HuH-7.5 (cell line): ENCODE measurements around the gene MNT.
"Not testable (repeated sequence)": the region's sequence is repeated elsewhere in the genome, so short reads cannot be mapped to it uniquely, and the experiment has no call there.

Experiments
- DNase-seq: peaks from one replicate; pipeline ENCODE4 v3.0.0; 2011; ENCODE audit warnings: low spot score

MNT gene

GRCh38 chr17:2400877-2401425 lies at the start of gene MNT:
Gene MNT, minus strand, starts transcription at chr17:2401060. Its CDS starts 348 bp downstream, at chr17:2400712.
- peak; percentile 87 for DNase-seq

GRCh38 chr17:2450016-2450650 lies 49.3 kb upstream of the MNT start:
- DNase-seq = no peak

GRCh38 chr17:2449486-2449885 lies 48.6 kb upstream of the MNT start:
- DNase-seq = no peak

GRCh38 chr17:2447479-2447878 lies 46.6 kb upstream of the MNT start:
- not testable (repeated sequence) for DNase-seq

- DNase-seq = no peak
Observed at GRCh38 chr17:2445638-2446037, 44.8 kb upstream of the MNT start.

- DNase-seq = no peak
Observed at GRCh38 chr17:2444382-2444781, 43.5 kb upstream of the MNT start.

- DNase-seq = no peak
Observed at GRCh38 chr17:2442166-2442565, 41.3 kb upstream of the MNT start.

GRCh38 chr17:2440930-2441329 lies 40.1 kb upstream of the MNT start:
- DNase-seq = no peak

- DNase-seq = not testable (repeated sequence)
Observed at GRCh38 chr17:2439997-2440396, 39.1 kb upstream of the MNT start.

- no peak for DNase-seq
Observed at GRCh38 chr17:2438823-2439222, 38.0 kb upstream of the MNT start.

GRCh38 chr17:2436316-2436905 lies 35.6 kb upstream of the MNT start:
- no peak for DNase-seq

- no peak for DNase-seq
Observed at GRCh38 chr17:2435862-2436261, 35.0 kb upstream of the MNT start.

- no peak for DNase-seq
Observed at GRCh38 chr17:2435181-2435741, 34.4 kb upstream of the MNT start.

- DNase-seq = no peak
Observed at GRCh38 chr17:2433696-2434095, 32.8 kb upstream of the MNT start.

GRCh38 chr17:2427910-2428309 lies 27.1 kb upstream of the MNT start:
- DNase-seq = no peak

- DNase-seq = no peak
Observed at GRCh38 chr17:2427215-2427614, 26.4 kb upstream of the MNT start.

GRCh38 chr17:2423271-2423670 lies 22.4 kb upstream of the MNT start:
- no peak for DNase-seq

GRCh38 chr17:2421315-2422147 lies 20.7 kb upstream of the MNT start:
- no peak for DNase-seq

GRCh38 chr17:2420176-2420575 lies 19.3 kb upstream of the MNT start:
- no peak for DNase-seq

- no peak for DNase-seq
Observed at GRCh38 chr17:2419486-2419885, 18.6 kb upstream of the MNT start.

GRCh38 chr17:2418572-2418971 lies 17.7 kb upstream of the MNT start:
- no peak for DNase-seq

GRCh38 chr17:2416010-2416734 lies 15.3 kb upstream of the MNT start:
- peak; percentile 60 for DNase-seq
